Left renal pelvis (tissue), 4 donors: ENCODE results near the gene MYLK4. TPM values are rescaled to one million over a fixed set of nuclear protein-coding genes. Genes with fewer than 3 reads are reported as not detected.

Source experiments
- DNase-seq, 4 donors: peaks; one replicate each; pipeline ENCODE4 v3.0.0-alpha.2; 2013; ENCODE audit warnings: low read depth in 4 of 4, low spot score in 3 of 4
- polyA plus RNA-seq, 4 donors: library from polyadenylated mRNA; unstranded; fragments of 120-200 nt; gene quantifications; one replicate each; pipeline ENCODE4 v1.2.1, GENCODE V29; 2013; ENCODE audit not compliant: insufficient read length in 4 of 4

Gene MYLK4
- polyA plus RNA-seq, 4 donors = 1.1 to 1.6 (median 1.3) TPM

DNA sequence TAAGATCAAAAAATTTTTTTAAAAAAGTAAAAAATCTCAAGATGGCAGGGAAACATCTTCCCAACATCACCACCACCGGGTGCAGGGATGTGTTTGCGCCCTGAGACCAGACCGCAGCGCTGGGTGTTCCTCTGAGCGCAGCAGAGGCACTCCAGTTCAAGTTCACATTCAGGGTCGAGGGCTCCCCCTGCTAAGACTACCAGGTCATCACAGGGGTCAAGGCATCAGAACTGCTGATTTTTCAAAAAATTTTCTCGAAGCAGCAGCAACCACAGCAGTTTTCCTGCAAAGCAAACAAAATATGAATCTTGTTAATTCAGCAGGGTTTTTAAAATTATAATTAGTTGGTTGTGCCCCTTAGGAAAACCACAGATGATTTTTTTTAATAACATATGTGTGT is 83.1 kb downstream of the MYLK4 start:
- no peak for DNase-seq

DNA sequence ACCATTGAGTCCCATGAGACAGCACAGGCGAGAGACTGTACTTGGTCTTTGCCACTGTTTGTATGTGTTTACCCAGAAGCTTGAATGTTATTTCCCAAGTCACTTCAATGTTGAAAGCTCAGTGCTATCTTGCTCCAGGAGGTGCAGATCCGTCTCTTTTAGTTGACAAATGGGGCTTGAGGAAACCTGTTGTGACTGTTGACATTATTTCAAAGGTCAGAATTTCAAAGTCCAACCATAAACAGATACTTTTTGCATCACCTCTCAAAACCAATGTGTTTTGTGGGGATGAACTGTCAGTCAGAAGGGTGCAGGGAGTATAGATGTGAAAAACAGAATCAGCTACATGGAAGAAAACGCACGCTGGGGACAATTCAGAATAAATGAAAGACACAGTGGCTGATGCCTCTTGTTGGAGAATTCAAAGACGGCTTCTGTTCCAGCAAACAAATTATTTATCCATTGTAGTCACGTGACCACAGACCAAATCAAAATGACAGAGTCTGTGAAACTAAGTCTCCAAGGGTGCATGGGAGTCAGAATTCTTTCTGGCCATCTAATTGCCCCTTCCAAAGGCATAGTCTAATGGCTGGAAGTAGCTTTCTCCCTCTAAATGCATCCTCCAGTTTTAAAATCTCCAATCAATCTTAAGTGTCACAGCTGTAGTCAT is 83.7 kb downstream of the MYLK4 start:
- no peak for DNase-seq

DNA sequence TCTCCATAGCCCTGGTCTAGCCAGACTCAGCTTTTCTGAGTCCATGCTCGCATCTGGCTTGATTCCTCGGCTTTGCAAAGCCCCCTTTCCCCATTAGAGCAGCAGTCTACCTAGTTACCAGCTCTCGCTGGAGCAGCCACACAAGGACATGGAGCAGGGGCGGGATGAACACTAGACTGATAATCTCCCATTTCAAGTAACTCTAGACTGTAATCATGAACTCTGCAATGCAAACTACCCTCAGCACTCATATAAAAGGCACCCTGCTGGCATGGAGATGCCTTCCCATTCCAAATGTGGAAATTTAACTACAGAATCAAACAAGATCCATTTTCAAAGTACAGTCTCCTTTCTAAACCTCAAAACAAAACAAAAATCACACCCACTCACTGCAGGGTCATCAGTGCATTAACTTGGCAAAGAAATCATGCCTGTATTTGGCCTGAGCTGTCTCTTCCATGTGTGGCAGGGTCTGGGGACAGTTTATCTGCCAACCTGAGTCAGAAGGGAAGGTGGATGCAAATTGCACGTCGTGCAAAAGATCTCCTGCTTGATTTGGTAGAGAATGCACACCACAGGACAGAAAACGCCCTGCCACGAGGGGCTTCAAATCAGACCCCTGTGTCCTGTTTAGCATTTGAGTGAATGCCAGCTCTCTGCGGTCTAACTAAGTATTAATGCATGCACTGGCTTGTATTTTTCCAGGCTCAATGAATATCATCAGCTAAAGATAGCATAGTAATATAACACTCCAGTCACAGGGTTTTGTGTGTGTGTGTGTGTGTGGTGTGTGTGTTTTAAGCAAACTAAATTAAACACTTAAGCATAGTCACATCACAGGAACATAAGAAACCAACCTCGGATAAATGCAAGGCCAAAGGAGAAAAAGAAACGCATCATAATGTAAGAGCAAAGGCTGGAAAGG is 85.3 kb downstream of the MYLK4 start:
- no peak for DNase-seq

DNA sequence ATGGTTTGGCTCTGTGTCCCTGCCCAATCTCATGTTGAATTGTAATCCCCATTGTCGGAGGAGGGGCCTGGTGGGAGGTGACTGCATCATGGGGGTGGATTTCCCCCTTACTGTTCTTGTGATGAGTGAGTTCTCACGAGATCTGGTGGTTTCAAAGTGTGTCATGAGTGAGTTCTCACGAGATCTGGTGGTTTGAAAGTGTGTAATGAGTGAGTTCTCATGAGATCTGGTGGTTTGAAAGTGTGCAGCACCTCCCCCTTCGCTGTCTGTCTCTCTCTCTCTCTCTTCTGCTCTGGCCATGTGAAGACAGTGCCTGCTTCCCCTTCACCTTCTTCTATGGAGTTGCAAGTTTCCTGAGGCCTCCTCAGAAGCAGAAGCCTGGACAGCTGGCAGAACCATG is 87.6 kb downstream of the MYLK4 start:
- no peak for DNase-seq

DNA sequence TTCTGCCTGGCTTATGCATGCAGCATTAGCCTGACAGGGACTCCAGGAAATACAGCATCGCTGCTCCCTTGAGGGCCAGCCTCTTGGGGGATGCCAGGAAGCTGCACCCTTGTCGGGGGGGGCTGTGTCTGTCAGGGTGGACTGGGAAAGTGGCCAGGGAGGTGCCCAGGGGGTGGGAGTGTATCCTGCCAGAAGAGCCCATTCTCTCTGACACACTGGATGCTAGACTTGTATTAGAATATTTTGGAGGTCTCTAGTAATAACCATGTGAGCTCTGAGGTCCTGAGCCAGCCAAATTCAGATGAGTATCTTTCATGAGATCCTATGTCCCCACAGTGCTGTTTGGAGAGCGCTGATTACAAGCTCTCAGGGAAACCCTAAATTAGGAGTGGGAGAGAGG is 89.1 kb downstream of the MYLK4 start:
- no peak for DNase-seq

DNA sequence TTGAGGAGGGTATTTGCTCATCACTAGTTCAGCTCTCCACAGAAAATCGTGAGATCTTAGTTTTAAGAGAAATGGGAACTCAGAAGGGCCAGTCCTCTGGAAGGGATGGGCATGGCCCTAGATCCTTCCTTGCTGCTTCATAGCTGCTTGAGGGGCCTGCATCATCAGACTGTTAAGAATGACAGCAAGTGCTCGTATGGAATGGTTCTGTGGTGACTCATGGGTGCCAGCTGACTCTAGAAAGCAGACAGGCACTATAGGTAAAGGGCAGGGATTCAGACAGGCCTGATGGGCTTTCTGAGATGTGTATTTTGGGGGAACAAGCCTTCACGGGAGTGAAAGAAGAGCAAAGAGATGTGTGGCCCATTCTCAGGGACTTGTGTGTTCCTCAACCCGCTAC is 90.8 kb downstream of the MYLK4 start:
- no peak for DNase-seq

DNA sequence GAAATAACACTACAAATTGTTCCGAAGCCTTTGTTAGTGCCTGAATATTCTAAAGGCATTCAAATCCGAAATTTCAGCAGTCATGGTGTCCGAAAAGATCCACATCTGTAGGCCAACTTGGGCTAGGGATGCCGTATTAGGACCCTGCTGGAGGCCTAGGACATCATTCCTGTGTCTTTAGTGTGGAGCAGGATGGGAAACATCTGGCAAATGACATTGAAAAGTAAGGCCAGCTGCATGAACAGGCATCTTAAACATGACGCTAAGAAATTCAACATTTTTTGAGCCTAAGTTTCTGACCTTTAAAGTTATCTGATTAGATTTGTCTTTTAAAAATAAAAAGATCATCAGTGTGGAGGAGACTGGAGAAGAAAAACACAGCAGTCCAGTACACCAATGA is 91.3 kb downstream of the MYLK4 start:
- no peak for DNase-seq

DNA sequence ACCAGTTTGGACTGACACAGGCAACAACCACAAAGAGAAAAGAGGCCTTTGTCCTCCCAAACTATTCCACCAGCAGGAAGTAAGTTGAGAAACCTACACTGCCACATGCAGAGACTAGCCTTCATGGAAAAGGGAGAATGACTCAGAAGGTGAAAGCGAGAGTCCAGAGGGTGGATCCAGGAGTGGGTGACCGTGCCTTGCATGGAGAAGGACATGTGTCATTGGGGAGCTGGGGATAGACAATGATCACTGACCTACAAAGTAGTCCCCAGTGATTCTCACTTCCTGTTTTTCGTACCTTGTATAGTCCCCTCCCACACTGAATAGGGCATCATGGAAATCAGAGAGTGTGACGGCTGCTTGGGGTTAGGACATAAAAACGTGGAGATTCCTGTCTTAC is 91.9 kb downstream of the MYLK4 start:
- no peak for DNase-seq

DNA sequence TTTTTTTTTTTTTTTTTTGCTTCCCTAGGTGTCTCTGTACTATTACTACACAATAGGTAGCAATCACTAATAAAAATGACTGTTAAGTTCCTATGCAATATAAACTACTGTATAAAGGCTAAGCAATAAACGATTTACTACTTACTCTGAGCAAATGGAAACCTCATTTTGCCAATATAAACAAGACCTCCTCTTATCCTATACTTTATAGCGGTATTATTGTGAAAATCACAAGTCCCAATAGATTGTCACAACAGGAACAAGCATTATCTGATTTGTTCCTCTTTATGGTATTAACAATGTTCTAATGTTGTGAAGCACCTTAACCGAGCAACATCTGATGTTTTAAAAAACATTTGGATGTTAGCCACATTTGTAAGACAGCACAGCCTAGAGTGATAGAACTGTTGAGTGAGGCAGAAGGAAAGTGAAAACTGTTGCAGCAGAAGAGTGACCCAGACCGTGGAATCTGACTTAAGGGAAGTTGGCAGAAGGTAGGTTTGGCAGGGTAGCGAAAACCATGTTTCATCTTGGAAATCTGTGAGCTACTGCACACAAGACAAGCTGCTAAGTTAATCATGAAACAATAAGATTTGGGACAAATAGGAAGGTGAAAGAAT is 94.2 kb downstream of the MYLK4 start:
- no peak for DNase-seq

DNA sequence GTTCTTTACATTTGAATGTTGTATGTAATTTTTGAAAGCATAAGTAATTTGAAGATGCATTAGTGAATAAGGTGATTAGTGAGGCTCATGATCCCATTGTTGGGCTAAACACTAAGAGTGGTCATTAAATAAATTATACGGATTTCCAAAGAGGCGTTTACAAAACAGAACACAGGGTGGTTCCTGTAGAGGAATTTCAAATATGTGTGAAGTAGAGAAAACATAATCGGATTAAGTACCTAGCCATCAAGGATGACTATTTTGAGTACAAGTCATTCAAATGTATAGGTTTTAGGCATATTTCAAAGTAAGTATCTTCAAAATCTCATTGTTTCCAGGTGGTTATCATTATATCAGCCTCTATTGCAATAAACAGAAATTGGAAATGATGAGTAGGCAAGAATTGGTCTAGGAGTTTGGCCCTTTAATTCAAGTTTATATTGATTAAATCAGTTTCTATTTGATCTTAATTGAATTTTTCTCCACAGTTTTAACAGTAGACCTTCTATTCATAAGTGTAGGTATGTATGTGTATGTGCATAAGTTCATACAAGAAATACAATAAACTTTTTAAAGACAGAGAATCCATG is 94.8 kb downstream of the MYLK4 start:
- no peak for DNase-seq

DNA sequence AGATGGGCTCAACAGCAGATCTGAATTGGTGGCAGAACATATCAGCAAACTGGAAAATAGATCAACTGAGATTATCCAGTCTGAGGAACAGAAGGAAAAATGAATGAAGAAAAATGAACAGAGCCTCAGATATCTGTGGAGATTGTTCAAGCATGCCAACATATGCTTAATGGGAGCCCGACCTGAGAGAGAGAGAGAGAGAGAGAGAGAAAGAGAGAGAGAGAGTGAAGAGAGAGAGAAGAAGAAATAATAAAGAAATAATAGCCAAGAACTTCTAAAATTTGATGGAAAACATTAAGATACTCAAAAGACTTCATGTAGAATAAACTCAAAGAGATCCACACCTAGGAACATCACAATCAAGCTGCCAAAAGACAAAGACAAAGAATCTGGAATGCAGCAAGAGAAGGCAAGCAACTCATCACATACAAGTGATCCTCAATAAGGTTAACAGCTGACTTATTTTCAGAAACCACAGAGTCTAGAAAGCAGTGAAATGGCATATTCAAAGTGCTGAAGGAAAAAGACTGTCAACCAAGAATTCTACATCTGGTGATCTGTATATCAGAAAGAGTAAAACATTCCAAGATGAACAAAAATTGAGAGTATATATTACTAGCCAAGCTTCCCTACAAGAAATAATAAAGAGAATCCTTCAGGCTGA is 97.2 kb downstream of the MYLK4 start:
- DNase-seq = no peak

DNA sequence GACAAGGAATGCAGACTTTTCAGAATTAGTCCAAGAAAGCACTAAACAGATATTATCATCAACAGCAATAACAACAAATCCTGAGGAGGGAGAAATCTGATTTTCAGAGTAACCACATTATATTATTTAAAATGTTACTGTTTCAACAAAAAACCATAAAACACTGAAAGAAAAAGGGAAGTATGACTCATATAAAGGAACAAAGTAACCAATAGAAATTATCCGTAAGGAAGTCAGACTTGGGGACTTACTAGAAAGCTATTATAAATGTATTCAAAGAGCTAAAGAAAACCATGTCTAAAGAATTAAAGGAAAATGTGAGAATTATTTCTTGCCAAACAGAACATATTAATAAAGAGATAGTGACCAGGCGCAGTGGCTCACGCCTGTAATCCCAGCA is 98.1 kb downstream of the MYLK4 start:
- DNase-seq = no peak

DNA sequence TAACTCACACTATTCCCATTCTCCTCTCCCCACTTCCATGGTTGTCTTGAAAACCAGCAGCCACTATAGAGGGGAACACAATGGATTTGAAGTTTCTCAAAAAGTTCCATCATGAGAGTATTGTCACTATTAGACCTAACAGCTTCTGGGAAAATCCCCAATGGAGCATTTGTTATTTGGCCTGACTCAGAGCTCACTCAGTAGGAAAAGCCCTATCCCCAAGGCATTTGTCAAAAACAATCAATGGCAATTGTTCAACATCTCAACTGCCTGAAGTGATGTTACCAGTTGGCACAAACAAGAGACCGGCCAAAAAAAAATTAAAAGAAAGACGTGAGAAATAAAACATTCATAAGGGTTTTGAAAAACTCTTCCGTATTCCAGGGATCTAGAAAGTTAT is 98.8 kb downstream of the MYLK4 start:
- DNase-seq = no peak

DNA sequence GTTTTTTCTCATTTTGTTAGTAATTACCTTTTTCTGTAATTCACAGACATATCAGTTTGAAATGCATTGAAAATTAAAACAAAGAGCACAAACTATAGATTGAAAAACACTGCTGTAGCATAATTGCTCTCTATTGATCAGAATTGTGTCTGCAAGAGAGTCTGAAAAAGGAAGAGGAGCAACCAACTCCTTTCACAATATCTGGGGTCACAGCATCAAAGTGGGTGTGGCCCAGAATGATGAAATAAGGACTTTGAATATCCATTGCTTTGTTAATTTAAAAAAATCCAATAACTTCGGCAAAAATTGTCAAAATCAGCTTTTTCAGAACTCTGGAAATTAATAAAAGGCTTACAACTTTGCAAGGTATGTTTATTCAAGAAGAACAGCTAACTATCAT is 99.2 kb downstream of the MYLK4 start:
- DNase-seq = no peak

DNA sequence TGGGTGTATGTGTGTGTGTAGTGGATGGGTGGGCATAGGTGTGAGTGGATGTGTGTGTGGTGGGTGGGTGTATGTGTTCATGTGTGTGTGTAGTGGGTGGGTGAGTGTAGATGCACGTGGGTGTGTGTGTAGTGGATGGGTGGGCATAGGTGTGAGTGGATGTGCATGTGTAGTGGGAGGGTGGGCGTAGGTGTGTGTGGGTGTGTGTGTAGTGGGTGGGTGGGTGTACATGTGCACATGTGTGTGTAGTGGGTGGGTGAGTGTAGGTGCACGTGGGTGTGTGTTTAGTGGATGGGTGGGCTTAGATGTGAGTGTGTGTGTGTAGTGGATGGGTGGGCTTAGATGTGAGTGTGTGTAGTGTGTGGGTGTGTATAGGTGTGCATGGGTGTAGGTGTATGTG is 104.4 kb downstream of the MYLK4 start:
- DNase-seq = no peak

DNA sequence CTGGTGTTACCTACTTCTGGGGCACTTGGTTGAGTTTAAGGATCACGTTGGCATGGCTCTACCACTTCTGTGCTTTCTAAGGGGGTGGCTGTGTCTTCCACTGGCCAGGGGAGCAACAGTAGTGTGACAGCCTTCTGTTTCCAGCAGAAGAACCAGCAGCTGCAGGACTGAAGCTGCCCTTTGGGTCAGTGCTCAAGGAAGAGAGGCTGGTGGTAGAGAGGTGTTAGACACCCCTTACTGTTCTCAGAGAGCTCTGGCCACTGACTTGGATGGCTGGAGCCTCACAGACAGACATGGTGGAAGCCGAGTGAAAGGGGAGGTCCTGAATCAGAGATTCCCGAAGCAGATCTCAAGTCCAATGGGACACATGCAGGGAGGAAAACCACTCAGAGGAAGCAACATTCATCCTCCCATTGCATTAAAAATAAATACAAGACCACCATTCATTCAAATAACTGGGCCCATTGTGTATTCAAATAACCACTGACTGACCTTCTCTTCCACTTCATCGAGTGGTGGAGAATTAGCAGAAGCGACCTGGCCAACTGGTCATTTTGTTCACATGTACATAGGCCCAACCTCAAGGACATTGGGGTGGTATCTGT is 106.7 kb downstream of the MYLK4 start:
- DNase-seq = no peak

DNA sequence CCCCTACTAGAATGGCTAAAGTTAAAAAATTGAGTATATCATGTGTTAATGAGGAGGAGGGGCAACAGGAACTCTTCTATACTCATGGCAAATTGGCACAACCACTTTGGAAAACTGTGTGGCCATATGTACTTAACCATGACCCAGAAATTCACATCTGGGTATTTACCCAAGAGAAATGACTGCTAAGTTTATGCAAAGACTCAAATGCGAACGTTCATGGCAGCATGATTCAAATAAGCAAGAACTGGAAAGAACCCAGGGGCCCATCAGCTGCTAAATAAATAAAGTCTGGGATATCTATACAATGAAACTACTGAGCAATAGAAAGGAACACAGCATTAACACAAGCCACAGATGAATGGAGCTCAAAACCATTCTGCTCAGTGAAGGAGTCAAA is 107.6 kb downstream of the MYLK4 start:
- no peak for DNase-seq

DNA sequence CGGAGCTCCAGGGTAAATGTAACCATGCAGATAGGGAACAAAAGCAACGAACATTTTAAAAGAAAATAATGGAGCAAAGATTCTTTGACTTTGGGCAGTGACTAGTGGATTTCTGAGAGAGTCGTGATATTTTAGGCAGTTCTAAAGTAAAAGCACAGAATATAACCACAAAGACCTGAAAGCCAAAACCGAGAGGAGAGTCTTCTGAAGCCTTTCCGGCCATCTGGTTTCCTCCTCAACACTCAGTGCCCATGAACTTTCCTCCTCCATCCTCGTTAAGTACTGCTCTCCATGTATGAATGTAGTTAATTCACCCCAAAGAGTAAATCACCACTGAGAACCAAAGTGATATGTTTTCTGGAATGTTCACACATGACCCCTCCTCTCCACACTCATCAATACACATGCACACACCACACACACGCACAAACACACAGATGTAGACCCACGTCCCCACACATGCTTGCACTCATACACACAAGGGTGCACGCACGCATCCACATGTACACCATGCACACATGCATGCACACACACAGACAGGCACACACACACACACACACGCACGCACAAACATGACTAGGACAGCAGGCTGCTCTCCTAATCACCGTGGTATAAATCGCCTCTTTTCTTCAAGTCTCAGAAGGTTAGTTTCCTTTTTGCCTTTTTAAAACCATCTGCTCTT is 109.5 kb downstream of the MYLK4 start:
- no peak for DNase-seq

DNA sequence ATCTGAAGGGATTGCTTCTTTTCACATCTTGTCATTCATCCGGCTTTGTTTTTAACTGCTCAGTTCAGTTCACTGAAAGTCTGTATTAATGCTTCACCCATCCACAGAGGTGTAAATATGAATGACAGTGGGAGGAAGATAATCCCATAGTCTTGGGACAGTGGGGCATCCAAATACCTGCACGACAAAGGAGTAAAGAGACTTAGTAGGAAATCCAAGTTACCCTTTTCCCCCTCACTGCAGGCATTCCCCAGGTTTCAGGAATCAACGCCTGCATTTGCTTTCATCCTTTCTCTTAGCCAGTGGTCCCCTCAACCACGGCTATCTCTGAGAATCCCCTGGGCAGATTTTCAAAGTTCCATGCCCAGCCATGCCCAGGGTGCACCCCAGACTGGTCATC is 110.2 kb downstream of the MYLK4 start:
- no peak for DNase-seq

DNA sequence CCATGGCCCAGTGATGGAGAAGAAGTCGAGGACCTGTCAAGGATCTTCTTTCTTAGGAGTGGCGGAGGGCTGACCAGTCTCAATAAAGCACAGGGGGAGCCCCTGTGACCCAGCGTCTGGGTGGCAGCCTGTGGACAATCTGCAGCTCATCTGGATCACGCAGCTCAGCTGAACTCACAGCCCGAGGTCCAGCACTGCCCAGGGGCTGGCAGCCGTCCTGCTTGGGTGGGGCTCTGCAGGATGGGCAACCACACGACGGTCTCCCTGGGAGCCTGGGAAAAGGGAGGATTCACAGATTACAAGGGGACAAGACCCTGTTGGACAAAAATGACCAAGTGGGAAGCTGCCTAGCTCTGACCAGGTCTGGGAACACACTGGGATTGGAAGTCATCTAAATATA is 110.8 kb downstream of the MYLK4 start:
- no peak for DNase-seq
